Stimulated activated CD8-positive, alpha-beta memory T cell treated with anti-CD3 and anti-CD28 coated beads, Interleukin-4, amount 100 ng/mL, for 24 hours (primary cell): ENCODE measurements around the gene C2orf80.
"Not testable (repeated sequence)": the region's sequence is repeated elsewhere in the genome, so short reads cannot be mapped to it uniquely, and the experiment has no call there.

Experiments used
- DNase-seq: peaks from one replicate; pipeline ENCODE4 v3.0.0-alpha.2; 2020; ENCODE audit warnings: low read depth

The C2orf80 gene

DNA sequence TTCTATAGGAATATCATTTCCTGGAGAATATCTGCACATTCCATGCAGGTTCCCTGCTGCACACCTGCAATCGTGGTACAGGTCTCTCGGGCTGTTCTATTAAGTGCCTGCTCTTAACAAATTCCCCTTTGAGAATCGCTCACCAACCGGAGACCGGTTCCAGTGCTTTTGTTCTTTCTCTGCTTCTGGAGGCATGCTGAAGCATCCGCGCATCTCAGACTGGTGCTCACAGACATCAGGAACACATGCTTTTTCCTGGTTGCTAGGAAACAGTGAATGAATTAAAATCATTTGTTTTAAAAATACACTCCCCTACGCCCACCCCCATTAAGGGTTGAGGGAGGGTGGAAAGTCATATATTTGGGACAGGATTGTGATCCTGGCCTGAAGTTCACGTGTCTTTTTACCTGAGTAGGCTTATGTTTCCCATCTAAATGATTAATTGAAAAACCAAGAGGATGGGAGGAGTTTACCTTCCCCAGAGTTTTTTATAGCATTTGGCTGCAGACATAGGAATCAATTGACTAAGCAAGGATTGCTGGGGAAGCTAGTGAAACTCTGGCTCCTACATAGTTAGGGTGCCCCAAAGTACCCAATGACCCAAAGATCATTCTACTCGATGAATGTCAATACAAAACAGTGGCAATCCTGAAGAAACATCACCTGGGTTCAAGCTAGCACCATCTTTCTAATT lies at the start of gene C2orf80:
TSS of gene C2orf80 (minus strand) at position 221 of the 694 bp plus-strand sequence. CDS start 3,044 bp downstream, outside the sequence.
- DNase-seq, result no peak

DNA sequence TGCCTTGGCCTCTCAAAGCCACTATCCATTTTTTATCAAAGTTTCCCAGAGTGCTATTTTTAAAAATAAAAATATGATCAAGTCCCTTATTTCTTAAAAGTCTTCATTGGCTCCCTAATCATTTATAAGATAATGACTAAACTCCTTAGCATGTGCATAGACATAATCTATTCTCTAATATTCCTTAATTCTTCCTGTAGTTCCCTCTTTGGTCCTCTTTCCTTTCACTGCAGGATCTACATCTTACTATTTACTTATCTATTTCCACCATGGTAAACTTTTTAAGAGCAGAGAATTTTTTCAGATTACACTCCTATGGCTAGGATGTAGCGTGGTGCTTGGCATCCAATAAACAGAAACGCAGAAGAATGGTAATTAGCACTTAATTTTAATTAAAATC lies 46.0 kb upstream of the C2orf80 start:
- no peak for DNase-seq

DNA sequence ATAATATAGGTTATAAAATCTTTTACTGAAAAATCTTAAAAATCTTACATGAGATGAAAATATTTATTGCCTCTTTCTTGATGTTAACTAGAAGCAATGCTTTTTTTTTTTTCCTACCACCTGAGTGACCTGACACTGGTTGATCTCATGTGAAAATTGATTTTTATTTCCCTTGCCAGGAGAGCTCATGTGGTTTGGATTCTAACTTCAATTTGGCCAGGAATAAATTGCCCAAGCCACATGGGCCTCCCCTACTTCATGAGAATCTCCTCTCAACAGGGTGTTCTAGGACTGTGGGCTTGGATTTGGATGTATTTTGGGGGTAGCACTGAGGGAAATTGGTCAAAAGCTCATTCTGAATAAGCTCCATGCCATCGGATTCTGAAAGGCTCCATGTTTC lies 45.0 kb upstream of the C2orf80 start:
- no peak for DNase-seq

DNA sequence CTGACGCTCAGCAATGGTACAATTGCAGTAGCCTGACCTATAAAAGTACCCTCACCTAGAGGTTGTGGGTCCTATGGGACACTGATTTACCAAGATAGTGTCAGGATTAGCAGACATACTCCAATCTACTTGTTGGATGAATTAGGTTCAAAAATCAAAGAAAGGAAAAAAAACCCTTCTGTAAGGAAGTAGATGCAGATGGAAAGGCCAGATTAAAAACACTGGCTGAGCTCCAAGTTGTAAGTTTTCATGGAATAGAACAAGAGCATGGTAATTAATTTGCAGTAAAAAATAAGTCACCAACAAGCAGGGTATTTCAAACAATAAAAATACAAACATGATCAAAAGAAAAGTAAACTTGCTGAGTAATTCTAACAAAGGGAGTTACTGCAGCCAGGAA lies 38.6 kb upstream of the C2orf80 start:
- no peak for DNase-seq

DNA sequence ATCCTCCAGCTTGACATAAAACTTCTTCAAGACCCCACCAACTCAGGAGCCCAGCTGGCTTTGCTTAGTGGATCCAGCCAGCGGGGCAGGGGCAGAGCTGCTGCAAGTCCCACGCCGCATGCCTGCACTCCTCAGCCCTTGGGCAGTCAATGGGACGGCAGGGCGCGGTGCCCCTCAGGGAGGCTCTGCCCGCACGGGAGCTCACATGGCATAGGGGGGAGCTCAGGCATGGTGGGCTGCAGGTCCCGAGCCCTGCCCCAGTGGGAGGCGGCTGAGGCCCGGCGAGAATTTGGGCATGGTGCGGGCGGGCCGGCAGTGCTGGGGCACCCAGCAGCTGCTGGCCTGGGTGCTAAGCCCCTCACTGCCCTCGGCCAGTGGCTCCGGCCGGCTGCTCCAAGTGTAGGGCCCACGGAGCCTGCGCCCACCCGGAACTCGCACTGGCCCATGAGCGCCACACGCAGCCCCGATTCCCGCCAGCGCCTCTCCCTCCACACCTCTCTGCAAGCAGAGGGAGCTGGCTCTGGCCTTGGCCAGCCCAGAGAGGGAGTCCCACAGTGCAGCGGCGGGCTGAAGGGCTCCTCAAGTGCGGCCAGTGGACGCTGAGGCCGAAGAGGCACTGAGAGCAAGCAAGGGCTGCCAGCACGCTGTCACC lies 37.9 kb upstream of the C2orf80 start:
- DNase-seq, result no peak

DNA sequence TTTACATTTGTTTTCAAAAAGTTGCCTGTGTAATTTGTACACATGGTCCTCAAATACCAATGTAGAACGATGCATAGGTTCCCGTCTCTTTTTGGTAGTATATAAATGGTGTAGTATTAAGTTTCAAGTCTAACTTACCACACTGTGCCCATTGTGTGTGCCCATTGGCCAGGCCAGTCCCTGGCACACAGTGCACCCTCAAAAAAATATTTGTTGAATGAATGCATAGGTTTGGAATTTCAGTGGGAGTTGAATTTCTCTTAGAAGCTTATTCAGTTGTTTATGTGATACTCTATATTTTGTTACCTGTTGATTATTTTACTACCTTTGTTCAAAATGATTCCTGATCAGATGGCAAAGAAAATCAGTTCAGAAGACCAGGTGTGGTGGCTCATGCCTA lies 35.0 kb upstream of the C2orf80 start:
- DNase-seq, result no peak

DNA sequence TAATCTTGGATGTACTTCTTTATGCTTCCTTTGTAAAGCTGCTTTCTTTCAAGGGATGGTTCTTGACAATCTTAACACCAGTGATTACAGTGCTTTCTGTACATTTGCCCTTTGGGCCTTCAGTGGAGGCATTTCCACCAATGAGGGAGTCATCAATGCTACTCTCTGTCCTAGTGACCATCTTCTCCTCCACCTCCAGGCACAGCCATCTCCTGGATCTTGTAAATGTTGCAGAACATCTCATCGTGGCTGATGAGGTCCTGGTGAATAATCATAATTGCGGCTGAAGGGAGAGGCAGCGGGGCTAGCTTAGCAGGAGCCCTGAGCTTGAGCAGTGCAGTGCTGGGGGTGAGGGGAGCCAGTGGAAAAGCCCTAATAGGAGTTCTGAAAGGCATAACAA lies 32.5 kb upstream of the C2orf80 start:
- DNase-seq, result no peak

DNA sequence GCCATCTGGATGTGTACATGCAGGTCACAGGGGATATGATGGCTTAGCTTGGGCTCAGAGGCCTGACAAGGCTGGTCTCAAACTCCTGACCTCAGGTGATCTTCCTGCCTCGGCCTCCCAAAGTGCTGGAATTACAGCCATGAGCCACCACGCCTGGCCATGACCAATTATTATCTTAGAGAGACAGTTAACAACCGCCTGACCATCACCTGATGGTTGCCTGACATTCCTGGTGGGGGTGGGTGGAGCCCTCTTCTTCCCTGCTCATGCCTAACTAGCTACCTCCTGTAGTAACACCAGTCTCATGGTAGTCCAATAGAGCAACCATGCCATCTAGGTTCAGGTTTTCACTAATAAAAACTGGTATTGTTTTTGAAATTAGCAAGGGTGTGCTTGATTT lies 32.0 kb upstream of the C2orf80 start:
- not testable (repeated sequence) for DNase-seq

DNA sequence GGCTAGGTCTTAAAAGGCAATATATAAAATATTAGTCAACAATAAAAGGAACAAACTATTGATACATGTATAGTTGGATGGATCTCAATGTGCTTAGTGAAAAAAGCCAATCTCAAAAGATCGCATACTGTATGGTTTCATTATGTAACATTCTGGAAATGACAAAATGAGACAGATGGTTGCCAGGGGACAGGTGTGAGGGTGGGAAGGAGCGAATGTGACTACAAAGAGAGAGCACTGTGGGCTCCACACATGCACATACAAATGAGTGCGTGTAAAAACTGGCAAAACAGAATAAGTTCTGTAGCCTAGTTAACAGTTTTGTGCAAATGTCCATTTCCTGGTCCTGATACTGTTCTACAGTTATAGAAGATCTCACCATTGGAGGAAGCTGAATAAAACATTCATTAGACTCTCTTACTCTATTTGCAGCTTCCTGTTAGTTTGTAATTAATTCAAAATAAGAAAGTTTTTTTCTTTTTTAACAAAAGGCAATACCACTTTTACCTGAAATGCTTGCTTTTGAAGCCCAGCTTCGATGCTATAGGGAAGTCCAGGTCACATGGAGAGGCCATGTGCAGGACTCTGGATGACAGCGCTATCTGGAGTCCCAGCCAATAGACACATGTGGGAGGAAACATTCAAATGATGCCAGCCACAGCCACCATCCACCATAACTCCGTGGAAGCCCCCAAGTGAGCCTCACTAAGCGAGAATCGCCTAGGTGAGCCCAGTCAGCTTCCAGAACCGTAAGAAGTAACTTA lies 21.0 kb upstream of the C2orf80 start:
- no peak for DNase-seq

DNA sequence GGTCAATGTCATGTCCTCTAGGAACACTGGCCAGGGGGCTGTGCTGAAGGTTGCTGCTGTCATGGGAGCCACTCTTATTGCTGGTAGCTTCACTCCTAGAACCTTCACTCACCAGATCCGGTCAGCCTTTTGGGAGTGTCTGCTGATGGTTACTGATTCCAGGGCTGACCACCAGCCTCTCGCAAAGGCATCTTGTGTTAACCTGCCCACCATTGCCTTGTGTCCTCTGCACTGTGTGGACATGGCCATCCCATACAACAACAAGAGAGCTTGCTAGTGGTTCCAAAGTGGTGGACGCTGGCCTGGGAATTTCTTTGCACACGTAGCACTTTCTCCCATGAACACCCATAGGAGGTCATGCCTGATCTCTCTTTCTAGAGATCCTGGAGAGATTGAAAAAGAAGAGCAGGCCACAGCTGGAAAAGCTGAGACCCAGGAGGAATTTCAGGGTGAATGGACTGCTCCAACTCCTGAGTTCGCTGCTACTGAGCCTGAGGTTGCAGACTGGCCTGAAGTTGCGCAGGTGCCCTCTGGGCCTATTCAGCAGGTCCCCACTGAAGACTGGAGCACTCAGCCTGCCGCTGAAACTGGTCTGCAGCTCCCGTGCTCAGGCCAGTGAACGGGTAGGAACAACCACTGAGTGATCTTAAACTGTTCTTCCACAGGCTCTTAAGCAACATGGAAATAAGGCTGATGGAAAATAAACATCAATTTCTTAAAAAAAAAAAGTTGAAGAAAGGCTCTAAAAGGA lies 18.7 kb upstream of the C2orf80 start:
- DNase-seq, result no peak

DNA sequence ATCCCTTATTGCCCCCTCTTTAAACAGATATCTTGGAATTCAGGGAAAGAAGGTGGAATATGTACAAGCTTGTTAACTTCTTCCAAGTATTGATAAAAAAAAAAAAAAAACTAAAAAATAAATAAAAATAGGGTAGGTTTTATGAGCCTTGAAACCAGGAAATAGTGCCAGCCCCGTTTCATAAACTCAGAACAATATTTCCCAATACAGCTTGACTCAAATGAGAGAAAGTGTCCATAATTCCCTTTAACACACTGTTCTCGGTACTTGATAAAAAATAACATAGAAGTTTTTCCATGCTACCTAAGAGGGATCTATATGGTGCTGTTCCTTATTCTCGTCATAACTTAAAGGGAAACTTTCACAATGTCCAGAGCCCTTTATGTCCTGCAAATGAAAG lies 17.9 kb upstream of the C2orf80 start:
- DNase-seq, result no peak

DNA sequence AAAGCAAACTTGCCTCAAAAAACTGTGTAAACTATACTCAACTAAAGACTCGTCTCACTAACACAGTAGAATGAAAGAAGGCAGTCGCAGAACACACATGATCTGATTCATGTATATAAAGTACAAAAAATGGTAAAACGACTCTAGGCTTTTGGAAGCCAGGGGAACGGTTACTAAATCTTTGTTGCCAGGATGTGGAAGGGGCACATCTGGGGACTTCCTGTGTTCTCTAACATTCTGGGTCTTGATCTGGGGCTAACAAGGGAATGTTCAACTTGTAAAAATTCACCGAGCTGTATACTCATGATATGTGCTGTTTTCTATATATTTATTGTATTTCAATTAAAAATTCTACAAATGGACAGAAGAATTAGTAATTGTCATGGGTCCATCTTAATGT lies 14.3 kb upstream of the C2orf80 start:
- DNase-seq, result no peak

DNA sequence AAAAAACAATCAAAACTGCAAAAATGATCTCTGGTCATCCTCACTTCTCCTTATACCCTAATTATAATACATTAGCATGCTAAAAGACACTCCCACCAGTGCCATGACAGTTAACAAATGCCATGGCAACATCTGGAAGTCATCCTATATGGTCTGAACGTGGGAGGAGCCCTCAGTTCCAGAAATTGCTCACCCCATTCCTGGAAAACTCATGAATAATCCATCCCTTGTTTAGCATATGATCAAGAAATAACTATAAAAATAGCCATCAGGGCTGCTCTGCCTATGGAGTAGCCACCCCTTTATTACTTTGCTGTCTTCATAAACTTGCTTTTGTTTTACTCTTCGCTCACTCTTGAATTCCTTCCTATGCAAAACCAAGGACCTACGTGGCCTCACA lies 5.7 kb upstream of the C2orf80 start:
- DNase-seq, result no peak

DNA sequence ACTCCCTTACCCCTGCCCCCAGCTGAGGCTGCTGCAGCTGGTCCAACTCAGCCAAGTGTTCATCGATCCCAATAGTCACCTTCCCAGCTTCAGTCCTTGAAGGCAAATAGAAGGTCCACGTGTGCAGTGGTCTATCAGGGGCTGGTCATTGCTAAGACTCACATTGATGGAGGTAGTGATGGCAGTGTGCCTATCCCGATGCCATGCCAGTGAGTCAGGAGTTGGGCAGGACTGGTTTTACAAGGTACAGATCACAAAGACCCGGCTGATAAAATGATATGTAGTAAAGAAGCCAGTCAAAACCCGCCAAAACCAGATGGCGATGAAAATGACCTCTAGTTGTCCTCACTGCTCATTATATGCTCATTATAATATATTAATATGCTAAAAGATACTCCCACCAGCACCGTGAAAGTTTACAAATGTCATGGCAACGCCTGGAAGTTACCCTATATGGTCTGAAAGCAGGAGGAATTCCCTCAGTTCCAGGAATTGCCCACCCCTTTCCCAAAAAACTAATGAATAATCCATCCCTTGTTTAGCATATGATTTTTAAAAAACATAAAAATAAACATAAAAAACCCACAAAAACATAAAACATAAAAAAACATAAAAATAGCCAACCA lies 2.9 kb upstream of the C2orf80 start:
- no peak for DNase-seq

DNA sequence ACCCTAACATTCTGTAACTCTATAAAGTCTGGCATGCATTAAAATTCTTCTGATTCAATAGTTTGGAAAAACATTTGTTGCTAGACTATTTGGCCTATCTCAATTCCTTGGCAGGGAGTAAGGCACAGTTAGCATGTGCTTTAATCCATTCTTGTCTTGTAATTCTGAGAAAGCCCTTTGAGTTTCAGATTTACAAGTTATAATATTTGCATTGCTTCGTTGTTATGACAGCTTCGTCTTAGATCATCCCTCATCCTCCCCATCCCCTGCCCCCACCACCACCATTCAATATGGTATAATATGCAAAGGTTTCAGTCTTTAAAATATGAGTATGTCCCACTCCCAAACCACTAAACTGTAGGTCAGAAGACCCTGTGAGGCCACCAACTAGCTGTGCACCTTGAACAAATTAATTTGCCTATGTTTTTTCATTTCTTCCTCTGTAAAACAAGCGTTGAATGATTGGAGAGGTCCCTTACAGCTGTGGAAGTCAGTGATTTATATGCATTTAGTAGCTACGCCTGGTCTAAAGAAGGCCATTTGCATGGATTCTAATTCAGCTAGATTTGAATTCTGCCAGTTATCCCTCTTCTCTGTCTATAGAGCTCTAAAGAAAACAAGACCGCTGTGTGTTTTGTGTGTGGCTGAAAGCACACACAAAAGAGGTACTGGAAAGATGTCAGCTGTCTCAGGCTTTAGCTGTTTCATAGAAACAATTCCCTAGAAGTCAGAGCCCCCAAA lies 591 bp downstream of the C2orf80 start:
- DNase-seq, result no peak

DNA sequence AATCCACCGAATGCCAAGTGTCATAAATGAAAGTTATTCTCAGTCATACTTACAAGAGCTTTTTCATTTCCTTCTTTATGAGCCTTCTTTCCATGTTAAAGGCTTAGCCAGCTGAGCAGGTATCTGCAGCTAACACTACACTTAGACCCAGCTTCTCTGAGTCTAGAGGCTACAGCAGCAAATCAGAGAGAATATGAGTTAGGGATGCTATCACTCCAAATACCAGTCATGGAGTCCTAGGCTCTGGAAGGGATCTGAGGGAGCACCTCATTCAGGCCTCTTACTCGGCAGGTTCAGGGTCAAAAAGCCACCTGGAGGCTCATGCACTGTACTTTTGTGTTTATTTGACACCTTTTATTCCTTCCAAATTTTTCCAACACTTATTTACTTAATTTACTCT lies 2.9 kb downstream of the C2orf80 start:
- no peak for DNase-seq

DNA sequence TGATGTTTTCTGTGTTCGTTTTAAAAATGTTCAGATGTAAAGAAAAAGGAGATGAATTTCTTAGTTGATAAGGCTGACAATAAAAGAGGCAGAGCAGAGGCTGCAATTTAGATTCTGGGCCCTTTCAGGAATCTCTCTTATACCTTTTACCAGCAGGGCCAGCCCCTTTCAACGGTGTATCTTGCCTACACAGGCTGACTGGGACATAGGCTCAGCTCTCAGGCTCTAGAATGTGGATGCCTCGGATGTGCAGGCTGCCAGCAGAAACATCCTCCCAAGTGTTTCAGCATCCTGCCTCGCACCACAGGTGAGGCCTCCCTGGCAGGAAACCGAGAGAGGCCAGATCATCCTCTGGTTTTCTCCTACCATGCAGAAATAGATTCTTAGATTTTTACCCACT lies 3.4 kb downstream of the C2orf80 start:
- DNase-seq, result no peak

DNA sequence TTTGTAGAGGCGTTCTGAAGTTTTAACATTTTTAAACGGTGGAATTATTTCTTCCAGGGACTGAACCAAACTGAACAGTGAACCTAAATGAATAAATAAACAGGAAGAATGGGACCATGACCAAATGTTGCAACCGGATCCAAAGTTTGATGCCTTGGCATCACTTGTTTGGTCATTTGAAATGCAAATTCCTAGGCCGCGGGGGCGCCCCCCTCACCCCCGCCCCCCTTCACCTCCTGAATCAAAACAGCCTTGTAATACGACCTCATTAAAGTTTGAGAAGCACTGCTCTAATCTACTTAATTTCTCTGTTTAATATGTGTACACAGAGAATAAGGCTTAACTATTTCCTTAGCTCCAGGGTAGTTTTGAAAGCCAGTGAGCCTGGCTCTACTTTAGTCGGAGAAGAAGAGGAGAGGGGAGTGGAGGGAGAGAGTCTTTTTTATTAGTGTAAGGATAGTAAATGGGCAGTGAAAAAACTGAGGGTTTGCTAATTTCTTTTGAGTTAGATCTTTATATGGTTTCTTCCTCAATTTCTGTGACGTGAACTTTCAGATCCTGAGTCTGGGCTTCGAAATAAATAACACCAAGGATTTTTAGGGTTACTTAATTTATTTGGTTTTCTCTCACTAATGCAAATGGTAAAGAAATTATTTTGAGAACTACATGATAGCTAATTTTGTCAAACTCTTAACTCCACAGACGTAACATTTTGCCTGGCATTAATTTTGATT lies 5.7 kb downstream of the C2orf80 start:
- no peak for DNase-seq

DNA sequence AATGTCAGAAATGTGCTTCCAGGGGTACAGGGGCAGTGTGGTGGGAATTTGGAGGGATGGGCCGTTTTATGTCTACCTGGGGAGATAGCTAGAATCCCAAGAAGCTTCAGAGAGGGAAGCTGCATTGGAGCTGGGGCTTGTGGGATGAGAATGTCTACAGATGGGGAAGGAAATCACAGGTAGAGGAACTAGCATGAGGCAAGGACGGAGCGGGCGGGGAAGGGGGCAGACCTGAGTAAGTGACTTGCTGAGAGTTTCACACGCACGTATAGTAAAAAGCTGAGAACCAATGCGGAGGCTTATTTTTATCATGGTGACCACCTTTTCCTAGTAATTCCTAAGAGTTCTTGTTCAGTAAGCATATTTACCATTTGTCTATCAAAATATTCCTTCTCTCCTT lies 6.3 kb downstream of the C2orf80 start:
- DNase-seq, result no peak

DNA sequence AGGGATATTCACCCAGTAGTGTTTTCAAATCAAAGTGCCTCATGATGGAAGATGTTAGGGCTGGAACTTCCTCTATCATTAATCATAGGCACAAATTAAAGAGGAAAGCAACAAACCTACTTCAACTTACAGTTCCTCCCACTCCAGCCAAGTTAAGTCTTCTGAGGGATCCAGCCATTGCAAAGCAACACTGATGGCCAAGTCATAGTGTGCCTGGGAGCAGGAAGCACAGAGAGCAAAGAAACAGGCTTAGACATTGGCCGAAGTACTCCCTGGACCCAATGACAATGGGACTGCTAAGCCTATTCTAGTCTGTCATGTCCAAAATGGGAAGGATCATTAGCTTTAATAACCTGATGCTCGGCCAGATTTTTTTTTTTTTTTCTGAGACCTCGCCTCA lies 7.0 kb downstream of the C2orf80 start:
- no peak for DNase-seq
